ENCODE measurements around the gene CD37. TPM values are rescaled to one million over a fixed set of nuclear protein-coding genes. Genes with fewer than 3 reads are reported as not detected.
A peak's percentile ranks its signal among the peaks of the same experiment; 100 is the strongest.

CD37 gene
- total and polyA plus RNA-seq, 3 donors from 2014 or later, result 12.6 to 23.2 (median 16.2) TPM

DNA sequence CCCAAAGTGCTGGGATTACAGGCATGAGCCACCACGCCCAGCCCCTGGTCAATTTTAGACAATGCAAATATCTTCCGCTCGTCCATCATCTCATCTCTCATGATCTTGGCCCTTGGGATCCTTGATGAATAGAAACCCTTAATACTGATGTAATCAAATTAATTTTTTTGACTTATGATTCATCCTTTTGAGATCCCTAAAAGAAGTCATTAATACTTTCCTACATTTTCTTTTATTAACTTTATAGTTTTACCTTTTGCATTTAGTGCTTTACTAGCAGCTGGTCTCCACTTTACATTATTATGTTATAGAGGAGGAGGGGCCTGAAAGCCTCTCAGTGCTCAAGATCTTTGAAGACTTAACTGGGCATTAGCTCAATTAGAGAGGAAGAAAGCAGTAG lies 45.2 kb downstream of the CD37 start:
- no peak overlapping the region for H3K27ac ChIP-seq
- DNase-seq, result no peak

DNA sequence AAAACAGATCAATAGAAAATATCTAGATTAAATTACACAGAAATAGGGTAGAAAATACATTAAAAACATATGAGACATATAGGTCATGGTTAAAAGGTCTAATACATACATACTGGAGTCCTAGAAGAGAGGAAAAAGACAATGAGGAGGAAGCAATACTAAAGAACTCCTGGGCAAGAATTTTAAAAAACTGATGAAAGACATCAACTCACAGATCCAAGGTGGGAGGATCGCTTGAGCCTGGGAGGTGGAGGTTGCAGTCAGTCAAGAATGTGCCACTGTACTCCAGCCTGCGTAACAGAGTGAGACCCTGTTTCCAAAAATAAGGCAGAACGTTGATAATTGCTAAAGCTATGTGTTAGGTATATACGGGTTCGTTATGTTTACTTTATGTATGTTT lies 47.4 kb downstream of the CD37 start:
- Histone ChIP-seq H3K27me3 (no peaks in the 10 kb centered on the region), H3K4me1 (no peaks in the 10 kb centered on the region), H3K9me3 (no peaks in the 10 kb centered on the region), H3K4me3 (no peak overlapping the region), H3K27ac (no peak overlapping the region), H3K36me3 (ENCODE audit: low read depth, missing control alignments) (no peaks in the 10 kb centered on the region)
- TF ChIP-seq, protein P1, sequence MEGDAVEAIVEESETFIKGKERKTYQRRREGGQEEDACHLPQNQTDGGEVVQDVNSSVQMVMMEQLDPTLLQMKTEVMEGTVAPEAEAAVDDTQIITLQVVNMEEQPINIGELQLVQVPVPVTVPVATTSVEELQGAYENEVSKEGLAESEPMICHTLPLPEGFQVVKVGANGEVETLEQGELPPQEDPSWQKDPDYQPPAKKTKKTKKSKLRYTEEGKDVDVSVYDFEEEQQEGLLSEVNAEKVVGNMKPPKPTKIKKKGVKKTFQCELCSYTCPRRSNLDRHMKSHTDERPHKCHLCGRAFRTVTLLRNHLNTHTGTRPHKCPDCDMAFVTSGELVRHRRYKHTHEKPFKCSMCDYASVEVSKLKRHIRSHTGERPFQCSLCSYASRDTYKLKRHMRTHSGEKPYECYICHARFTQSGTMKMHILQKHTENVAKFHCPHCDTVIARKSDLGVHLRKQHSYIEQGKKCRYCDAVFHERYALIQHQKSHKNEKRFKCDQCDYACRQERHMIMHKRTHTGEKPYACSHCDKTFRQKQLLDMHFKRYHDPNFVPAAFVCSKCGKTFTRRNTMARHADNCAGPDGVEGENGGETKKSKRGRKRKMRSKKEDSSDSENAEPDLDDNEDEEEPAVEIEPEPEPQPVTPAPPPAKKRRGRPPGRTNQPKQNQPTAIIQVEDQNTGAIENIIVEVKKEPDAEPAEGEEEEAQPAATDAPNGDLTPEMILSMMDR (IDR thresholded peaks at IDR 0.05), result no peak
- no peak for TF ChIP-seq POLR2A (IDR thresholded peaks at IDR 0.05)
- intact Hi-C loops (cut with DNase I; ENCODE audit: low total_unique reads), result no loop called here
- WGBS, 2 donors, result 93% methylated on average over 5 of the region's 5 CpGs
- no peak for DNase-seq

More for the DNA sequence above, 45.2 kb downstream of the CD37 start:
- TF ChIP-seq, protein P1 (IDR thresholded peaks at IDR 0.05), result no peak
- no peak for TF ChIP-seq POLR2A (IDR thresholded peaks at IDR 0.05)
- intact Hi-C loops (cut with DNase I; ENCODE audit: low total_unique reads), result no loop called here
- Histone ChIP-seq H3K27me3 (no peaks in the 10 kb centered on the region), H3K9me3 (no peaks in the 10 kb centered on the region), H3K4me1 (no peaks in the 10 kb centered on the region), H3K36me3 (ENCODE audit: low read depth, missing control alignments) (no peaks in the 10 kb centered on the region), H3K4me3 (no peak overlapping the region)
- 92 to 93% methylated on average over 3 of the region's 3 CpGs for WGBS, 2 donors

- intact Hi-C loops (cut with DNase I; ENCODE audit: low total_unique reads), result no loop called here
- Histone ChIP-seq H3K27ac (no peak overlapping the region), H3K36me3 (ENCODE audit: low read depth, missing control alignments) (no peaks in the 10 kb centered on the region), H3K4me1 (no peaks in the 10 kb centered on the region), H3K4me3 (no peak overlapping the region), H3K27me3 (no peaks in the 10 kb centered on the region), H3K9me3 (no peaks in the 10 kb centered on the region)
- 48 to 95% methylated on average over 1 of the region's 1 CpG for WGBS, 2 donors
- DNase-seq, result no peak
- TF ChIP-seq, protein P1 (IDR thresholded peaks at IDR 0.05), result no peak
- no peak for TF ChIP-seq POLR2A (IDR thresholded peaks at IDR 0.05)
Measured at GRCh38 chr19:49383599-49383998, 48.4 kb downstream of the CD37 start.

- H3K4me1 ChIP-seq, result no peaks in the 10 kb centered on the region
- TF ChIP-seq, protein P1 (IDR thresholded peaks at IDR 0.05), result no peak
- no peak for TF ChIP-seq POLR2A (IDR thresholded peaks at IDR 0.05)
- 30 to 36% methylated on average over 22 to 40 of the region's 40 CpGs for WGBS, 2 donors
- H3K4me3 ChIP-seq, result peak within 1 kb of the TSS; percentile 27 to 55
- DNase-seq, result peak; percentile 85
- H3K9me3 ChIP-seq, result no peaks in the 10 kb centered on the region
- no peaks in the 10 kb centered on the region for H3K36me3 ChIP-seq (ENCODE audit: low read depth, missing control alignments)
- peak within 1 kb of the TSS in 1 of 2 donors; percentile 54 for H3K27ac ChIP-seq
- intact Hi-C loops (cut with DNase I; ENCODE audit: low total_unique reads), result no loop called here
- no peaks in the 10 kb centered on the region for H3K27me3 ChIP-seq
Measured at GRCh38 chr19:49387936-49388372, 52.7 kb downstream of the CD37 start, which contains the start of gene KASH5. TSS of gene KASH5 (plus strand) at chr19:49388249. CDS start at chr19:49390884, 2,635 bp downstream.

DNA sequence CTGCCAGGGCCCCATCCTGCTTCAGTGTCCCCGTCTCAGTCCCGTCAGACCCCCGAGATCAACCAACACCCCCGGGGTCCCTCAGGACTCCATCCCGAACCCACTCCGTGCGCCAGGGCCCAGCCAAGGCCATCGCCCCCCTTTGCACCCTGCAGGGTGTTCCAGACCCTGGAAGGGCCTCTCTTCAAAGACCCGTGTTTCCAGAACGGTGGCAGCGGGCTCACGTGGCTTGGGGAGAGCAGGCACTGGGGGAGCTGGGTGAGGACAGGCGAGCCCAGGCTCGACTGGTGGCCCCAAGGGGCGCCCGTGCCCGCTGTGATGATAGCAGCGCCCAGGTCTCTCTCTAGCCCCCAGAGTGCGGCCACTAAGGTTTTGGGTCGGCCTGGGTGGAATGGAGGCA lies 54.2 kb downstream of the CD37 start:
- no peaks in the 10 kb centered on the region for H3K4me1 ChIP-seq
- no peak overlapping the region for H3K27ac ChIP-seq
- no peaks in the 10 kb centered on the region for H3K27me3 ChIP-seq
- no peak overlapping the region for H3K4me3 ChIP-seq
- TF ChIP-seq, protein P1 (IDR thresholded peaks at IDR 0.05), result no peak
- TF ChIP-seq POLR2A (IDR thresholded peaks at IDR 0.05), result no peak
- DNase-seq, result no peak
- H3K36me3 ChIP-seq (ENCODE audit: low read depth, missing control alignments), result no peaks in the 10 kb centered on the region
- WGBS, 2 donors, result 92 to 93% methylated on average over 12 to 20 of the region's 20 CpGs
- intact Hi-C loops (cut with DNase I; ENCODE audit: low total_unique reads), result no loop called here
- H3K9me3 ChIP-seq, result no peaks in the 10 kb centered on the region
